GM19328 (cell line): Measurements from ENCODE around the gene ADGRG1.
"Not testable (repeated sequence)": the region's sequence is repeated elsewhere in the genome, so short reads cannot be mapped to it uniquely, and the experiment has no call there.

Source experiments
- ATAC-seq: cut with Tn5 transposase; IDR thresholded peaks from one replicate; pipeline ENCODE4 v1.9.1; 2021; ENCODE audit warnings: mild to moderate bottlenecking, moderate library complexity; ENCODE audit not compliant: unreplicated experiment

ADGRG1 gene

GRCh38 chr16:57665541-57665940 is 37.1 kb downstream of the ADGRG1 start:
- no peak for ATAC-seq

- no peak for ATAC-seq
Observed at GRCh38 chr16:57666353-57667047, 38.1 kb downstream of the ADGRG1 start.

- no peak for ATAC-seq
Observed at GRCh38 chr16:57667048-57667525, 38.7 kb downstream of the ADGRG1 start.

GRCh38 chr16:57667526-57668262 is 39.3 kb downstream of the ADGRG1 start:
- no peak for ATAC-seq

GRCh38 chr16:57668263-57668571 is 39.8 kb downstream of the ADGRG1 start, which contains the start of gene ADGRG3:
Gene ADGRG3, plus strand, starts transcription at chr16:57668306. Its CDS starts 42 bp downstream, at chr16:57668348.
- no peak for ATAC-seq

- no peak for ATAC-seq
Observed at GRCh38 chr16:57668630-57669475, 40.4 kb downstream of the ADGRG1 start.

- ATAC-seq = no peak
Observed at GRCh38 chr16:57669476-57670162, 41.2 kb downstream of the ADGRG1 start.

GRCh38 chr16:57670196-57670595 is 41.8 kb downstream of the ADGRG1 start:
- no peak for ATAC-seq

- not testable (repeated sequence) for ATAC-seq
Observed at GRCh38 chr16:57671451-57671850, 43.0 kb downstream of the ADGRG1 start.

GRCh38 chr16:57672416-57672815 is 44.0 kb downstream of the ADGRG1 start:
- no peak for ATAC-seq

- ATAC-seq = no peak
Observed at GRCh38 chr16:57672824-57673223, 44.4 kb downstream of the ADGRG1 start.

- no peak for ATAC-seq
Observed at GRCh38 chr16:57675741-57676551, 47.5 kb downstream of the ADGRG1 start.

- no peak for ATAC-seq
Observed at GRCh38 chr16:57676553-57677085, 48.2 kb downstream of the ADGRG1 start.

- no peak for ATAC-seq
Observed at GRCh38 chr16:57677622-57678369, 49.4 kb downstream of the ADGRG1 start.

GRCh38 chr16:57679016-57679415 is 50.6 kb downstream of the ADGRG1 start:
- no peak for ATAC-seq

- no peak for ATAC-seq
Observed at GRCh38 chr16:57679767-57680482, 51.5 kb downstream of the ADGRG1 start.

GRCh38 chr16:57680842-57681375 is 52.5 kb downstream of the ADGRG1 start:
- no peak for ATAC-seq
